Measurements from ENCODE around the gene JAML.

- no peak for TF ChIP-seq SUZ12 (IDR thresholded peaks at IDR 0.05; ENCODE audit: extremely low read depth, insufficient read depth, insufficient read length)
- no peak for TF ChIP-seq ZNF274 (IDR thresholded peaks at IDR 0.05; ENCODE audit: low read depth, low read length)
Observed at GRCh38 chr11:118169300-118170140, 55.3 kb downstream of the JAML start.
